ENCODE results near the gene FGF14. TPM values are rescaled to one million over a fixed set of nuclear protein-coding genes. Genes with fewer than 3 reads are reported as not detected.

FGF14 gene
- total and polyA plus RNA-seq, 3 donors from 2014 or later, result 0.56 to 4.5 (median 1.7) TPM

GRCh38 chr13:102183509-102184182 is 218.2 kb downstream of the FGF14 start:
- no peak for TF ChIP-seq CTCF (IDR thresholded peaks at IDR 0.05)
- no peak for TF ChIP-seq POLR2A (IDR thresholded peaks at IDR 0.05)
- Histone ChIP-seq H3K9me3 (no peaks in the 10 kb centered on the region), H3K4me1 (no peaks in the 10 kb centered on the region), H3K36me3 (ENCODE audit: low read depth, missing control alignments) (no peaks in the 10 kb centered on the region), H3K27me3 (no peaks in the 10 kb centered on the region), H3K27ac (no peak overlapping the region), H3K4me3 (no peak overlapping the region)
- no peak for DNase-seq
- WGBS, 2 donors, result 66 to 83% methylated on average over 4 of the region's 4 CpGs
- intact Hi-C loops (cut with DNase I; ENCODE audit: low total_unique reads), result no loop called here

GRCh38 chr13:102182170-102182569 is 219.7 kb downstream of the FGF14 start:
- Histone ChIP-seq H3K9me3 (no peaks in the 10 kb centered on the region), H3K36me3 (ENCODE audit: low read depth, missing control alignments) (no peaks in the 10 kb centered on the region), H3K27ac (no peak overlapping the region), H3K27me3 (no peaks in the 10 kb centered on the region), H3K4me1 (no peaks in the 10 kb centered on the region), H3K4me3 (no peak overlapping the region)
- intact Hi-C loops (cut with DNase I; ENCODE audit: low total_unique reads), result no loop called here
- no peak for TF ChIP-seq POLR2A (IDR thresholded peaks at IDR 0.05)
- no peak for TF ChIP-seq CTCF (IDR thresholded peaks at IDR 0.05)
- DNase-seq, result no peak
- 90 to 93% methylated on average over 5 of the region's 5 CpGs for WGBS, 2 donors

- Histone ChIP-seq H3K4me1 (no peaks in the 10 kb centered on the region), H3K4me3 (no peak overlapping the region), H3K36me3 (ENCODE audit: low read depth, missing control alignments) (no peaks in the 10 kb centered on the region), H3K9me3 (no peaks in the 10 kb centered on the region), H3K27ac (no peak overlapping the region), H3K27me3 (no peaks in the 10 kb centered on the region)
- DNase-seq, result no peak
- TF ChIP-seq POLR2A (IDR thresholded peaks at IDR 0.05) (no peak), CTCF (IDR thresholded peaks at IDR 0.05) (no peak)
- intact Hi-C loops (cut with DNase I; ENCODE audit: low total_unique reads), result no loop called here
These were observed 224.4 kb downstream of the FGF14 start for GRCh38 chr13:102177431-102177830.

GRCh38 chr13:102176846-102177245 is 225.0 kb downstream of the FGF14 start:
- Histone ChIP-seq H3K27ac (no peak overlapping the region), H3K4me1 (no peaks in the 10 kb centered on the region), H3K36me3 (ENCODE audit: low read depth, missing control alignments) (no peaks in the 10 kb centered on the region), H3K4me3 (no peak overlapping the region), H3K9me3 (no peaks in the 10 kb centered on the region), H3K27me3 (no peaks in the 10 kb centered on the region)
- 63 to 66% methylated on average over 4 of the region's 4 CpGs for WGBS, 2 donors
- DNase-seq, result no peak
- intact Hi-C loops (cut with DNase I; ENCODE audit: low total_unique reads), result no loop called here
- TF ChIP-seq CTCF (IDR thresholded peaks at IDR 0.05), result no peak
- TF ChIP-seq POLR2A (IDR thresholded peaks at IDR 0.05), result no peak

- no peak overlapping the region for H3K4me3 ChIP-seq
- H3K27me3 ChIP-seq, result no peaks in the 10 kb centered on the region
- intact Hi-C loops (cut with DNase I; ENCODE audit: low total_unique reads), result no loop called here
- DNase-seq, result no peak
- WGBS, 2 donors, result 69 to 75% methylated on average over 1 of the region's 1 CpG
- no peak overlapping the region for H3K27ac ChIP-seq
- H3K36me3 ChIP-seq (ENCODE audit: low read depth, missing control alignments), result no peaks in the 10 kb centered on the region
- TF ChIP-seq CTCF (IDR thresholded peaks at IDR 0.05) (no peak), POLR2A (IDR thresholded peaks at IDR 0.05) (no peak)
- no peaks in the 10 kb centered on the region for H3K4me1 ChIP-seq
- H3K9me3 ChIP-seq, result no peaks in the 10 kb centered on the region
These were observed 229.4 kb downstream of the FGF14 start for GRCh38 chr13:102172406-102172805.
